NCI-H2171 treated with DMSO at 0.1 percent for 48 hours (cell line): ENCODE data around the gene PRDM16.

Source experiments
- DNase-seq: peaks from one replicate; lab custom pipeline; 2025; lab: John Stamatoyannopoulos, UW

The PRDM16 gene

DNA sequence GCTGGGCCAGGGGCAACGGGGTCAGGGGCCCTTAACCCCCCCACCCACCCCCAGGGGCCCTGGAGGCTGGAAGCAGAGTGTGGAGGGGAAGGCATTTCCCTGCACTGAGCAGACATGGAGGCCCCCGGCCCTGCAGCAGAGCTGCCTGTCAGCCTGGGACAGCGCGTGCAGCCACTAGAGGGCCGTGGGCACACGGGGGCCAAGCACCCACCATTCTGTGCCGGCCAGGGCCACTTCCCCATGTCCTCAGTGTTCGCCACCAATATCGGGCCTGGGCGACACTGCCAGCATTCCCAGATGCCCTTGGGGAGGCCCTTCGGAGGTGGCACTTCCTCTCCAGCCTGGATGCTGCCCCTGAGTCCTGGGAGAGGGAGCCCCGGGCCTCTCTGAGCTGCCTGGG lies 362.3 kb downstream of the PRDM16 start:
- DNase-seq: no peak

DNA sequence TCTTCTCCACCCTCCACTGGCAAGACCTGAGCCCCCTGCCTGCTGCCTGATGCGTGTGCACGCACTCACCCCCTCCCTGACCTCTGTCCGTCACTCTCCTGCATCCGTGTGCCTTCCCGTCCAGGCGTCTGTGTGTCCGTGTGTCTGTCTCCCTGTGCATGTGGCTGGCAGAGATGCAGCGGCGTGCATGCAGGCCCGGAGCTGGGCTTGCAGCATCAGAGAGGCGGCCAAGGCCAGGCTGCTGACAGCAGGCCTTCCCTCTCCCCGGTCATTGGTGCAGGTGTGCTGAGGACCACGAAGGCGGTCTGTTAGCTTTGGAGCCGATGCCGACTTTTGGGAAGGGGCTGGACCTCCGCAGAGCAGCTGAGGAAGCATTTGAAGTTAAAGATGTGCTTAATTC lies 362.7 kb downstream of the PRDM16 start:
- no peak for DNase-seq

DNA sequence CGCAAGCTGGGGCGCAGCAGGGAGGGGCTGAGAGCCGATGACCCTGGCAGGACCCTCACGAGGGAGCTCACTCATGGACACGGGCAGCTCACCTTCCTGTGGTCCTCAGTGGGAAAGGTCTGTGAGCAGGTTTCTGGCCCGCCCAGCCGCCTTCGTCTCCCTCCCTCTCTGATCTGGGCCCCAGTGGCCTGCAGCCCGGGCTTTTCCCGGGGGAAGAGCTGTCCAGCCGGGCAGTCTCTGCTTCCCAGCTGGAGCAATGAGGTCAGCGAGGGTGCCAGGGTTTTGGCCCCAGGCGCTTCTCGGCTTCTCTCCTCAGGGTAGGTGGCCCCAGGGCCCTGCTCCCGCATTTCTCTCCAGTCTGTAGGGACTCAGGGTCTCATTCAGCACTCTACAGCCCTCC lies 363.3 kb downstream of the PRDM16 start:
- DNase-seq: no peak

DNA sequence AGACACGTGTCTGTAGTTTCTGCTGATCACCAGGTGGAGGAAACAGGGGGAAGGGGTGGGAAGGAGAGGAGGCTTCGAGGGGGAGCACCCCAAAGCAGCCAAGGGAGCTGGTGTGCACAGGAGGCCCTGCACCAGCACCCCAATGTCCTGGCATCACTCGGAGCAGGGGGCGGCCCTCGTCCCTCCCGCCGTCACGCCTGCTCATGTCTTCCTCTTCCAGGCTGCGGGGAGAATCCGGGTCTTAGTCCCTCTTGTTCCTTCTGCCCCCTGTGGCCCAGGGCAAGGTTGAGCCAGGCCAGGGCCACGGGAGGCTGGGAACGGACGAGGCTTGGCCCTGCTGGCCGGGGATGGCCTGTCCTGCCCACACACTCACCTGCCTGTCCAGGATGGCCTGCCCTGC lies 364.1 kb downstream of the PRDM16 start:
- no peak for DNase-seq

DNA sequence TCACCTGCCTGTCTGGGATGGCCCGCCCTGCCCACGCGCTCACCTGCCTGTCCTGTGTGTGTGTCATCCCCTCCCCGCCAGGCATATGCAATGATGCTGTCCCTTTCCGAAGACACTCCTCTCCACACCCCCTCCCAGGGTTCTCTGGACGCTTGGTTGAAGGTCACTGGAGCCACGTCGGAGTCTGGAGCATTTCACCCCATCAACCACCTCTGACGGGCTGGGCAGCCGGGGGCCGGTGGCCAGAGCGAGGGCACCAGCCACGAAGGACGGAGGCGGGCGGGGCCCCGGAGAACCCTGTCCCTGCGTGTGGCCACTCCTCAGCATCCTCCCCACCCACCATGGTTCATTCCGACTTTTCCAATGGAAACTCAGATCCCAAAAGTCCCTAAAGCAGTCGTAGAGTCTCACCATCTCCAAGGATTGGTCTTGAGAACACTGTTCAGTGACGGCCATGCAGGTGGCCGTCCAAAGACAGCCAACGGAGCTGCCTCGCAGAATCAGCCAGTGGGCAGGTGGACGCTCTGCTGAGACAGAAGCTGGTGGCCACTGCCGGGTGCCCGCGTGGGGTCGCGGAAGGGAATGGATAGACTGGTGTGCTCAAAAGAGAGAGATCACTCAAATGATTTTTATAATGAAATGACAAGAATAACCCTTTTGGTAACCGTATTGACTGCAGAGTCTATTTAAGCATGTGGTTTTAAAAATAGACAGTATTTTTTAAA lies 364.8 kb downstream of the PRDM16 start:
- no peak for DNase-seq

DNA sequence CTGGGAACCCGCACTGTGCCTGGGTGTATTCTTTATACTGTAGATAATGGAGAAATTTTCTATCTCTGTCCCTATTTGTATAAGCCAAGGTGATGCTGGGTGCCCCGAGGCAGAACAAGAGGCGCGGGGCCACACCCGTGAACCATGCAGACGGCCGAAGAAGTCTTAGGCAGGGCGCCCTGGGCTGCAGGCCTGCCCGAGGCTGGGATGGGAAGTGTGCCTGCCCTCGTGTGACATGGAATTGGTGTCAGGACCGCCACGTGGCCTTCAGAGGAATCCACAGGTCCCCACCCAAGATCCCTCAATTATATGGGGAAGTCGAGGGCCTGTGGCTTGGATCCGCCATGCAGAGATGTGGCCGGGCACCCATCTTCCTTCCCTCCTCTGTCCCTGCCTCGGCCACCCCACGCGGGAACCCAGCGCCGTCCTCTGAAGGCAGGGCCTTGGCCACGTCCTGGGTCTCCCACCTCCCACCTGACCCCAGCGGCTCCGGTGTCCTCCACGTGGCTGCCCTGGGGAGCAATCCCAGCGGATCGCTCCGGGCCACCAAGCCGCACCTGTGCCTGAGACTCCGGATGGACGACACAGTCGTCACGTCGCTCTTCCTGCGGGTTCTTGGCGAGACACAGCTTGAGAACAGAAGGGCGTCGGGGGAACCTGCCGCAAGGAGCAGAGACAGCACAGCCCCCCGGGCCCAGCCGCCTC lies 365.6 kb downstream of the PRDM16 start:
- no peak for DNase-seq

DNA sequence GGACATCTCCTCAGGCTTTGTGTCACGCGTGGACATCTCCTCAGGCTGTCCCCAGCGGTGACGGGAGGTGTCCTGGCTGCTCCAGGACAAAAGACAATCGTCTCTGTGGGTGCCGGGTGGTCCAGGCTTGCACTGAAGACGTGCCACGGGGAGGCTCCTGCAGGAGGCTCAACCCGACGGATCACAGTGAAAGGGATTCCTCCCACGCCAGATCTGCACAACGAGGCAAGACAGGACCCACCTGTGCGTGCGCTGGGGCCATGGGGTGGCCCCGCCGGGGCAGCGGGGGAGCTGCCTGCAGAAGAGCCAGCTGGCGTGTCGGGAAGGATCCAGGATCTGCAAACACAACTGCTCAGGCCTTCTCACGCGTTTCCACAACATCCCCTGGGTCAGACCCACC lies 366.7 kb downstream of the PRDM16 start:
- no peak for DNase-seq

DNA sequence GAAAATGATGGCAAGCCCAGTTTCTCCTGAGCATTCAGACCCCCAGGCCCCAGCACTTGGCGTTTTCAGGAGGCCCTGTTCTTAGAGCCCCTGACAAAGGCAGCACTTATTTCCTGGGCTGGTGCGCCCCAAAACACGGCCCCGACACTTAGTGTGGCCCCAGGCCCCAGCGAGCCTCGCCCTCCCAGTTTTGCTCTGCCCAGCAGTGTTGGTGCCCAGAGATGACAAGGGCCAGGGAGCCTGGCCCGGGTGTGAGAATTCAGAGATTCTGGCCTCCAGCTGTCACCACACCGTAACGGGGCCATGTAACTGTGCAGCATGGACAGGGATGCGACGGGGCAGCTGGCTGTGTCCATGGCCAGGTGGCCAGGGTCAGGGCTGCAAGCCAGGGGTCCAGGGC lies 367.4 kb downstream of the PRDM16 start:
- no peak for DNase-seq

DNA sequence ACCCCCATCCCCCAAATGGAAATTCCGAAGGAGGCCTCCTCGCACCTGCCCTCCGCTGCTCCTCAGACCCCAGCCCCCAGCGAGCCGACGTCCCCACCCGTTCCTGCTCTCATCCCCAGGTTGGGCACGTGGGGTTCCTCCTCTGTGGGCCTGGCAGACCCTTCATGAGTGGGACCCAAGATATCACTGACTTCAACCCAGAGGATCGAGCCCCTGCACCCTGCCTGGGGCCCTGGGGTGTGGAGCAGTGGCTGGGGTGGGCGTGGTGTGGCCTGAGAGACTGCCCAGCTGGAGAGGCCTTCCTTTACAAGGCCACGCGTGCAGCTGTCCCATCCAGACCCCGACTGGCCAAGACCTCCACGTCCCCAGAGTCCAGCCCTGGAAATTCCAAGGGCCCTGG lies 367.9 kb downstream of the PRDM16 start:
- no peak for DNase-seq

DNA sequence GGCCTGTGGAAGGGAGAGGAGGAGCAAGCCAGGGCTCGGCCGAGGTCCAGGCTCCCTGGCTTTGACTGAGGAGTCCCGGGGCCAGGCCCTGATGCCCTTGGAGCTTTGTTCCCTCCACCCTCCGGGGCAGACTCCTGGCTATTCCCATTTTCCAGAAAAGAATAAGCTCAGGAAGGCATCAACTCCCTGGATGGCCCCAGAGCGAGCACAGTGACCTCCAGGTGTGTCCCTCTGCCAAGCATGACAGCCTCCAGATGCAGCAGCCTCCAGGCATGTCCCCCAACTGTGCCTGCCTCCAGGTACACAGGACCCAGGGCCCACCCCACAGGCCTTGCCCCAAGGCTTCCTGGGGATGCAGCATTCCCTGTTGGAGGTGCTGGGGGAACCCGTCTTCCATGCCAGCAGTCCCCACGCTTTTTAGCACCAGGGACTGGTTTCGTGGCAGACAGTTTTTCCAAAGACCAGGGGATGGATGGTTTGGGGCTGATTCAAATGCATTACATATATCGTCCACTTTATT lies 369.7 kb downstream of the PRDM16 start:
- DNase-seq: no peak

DNA sequence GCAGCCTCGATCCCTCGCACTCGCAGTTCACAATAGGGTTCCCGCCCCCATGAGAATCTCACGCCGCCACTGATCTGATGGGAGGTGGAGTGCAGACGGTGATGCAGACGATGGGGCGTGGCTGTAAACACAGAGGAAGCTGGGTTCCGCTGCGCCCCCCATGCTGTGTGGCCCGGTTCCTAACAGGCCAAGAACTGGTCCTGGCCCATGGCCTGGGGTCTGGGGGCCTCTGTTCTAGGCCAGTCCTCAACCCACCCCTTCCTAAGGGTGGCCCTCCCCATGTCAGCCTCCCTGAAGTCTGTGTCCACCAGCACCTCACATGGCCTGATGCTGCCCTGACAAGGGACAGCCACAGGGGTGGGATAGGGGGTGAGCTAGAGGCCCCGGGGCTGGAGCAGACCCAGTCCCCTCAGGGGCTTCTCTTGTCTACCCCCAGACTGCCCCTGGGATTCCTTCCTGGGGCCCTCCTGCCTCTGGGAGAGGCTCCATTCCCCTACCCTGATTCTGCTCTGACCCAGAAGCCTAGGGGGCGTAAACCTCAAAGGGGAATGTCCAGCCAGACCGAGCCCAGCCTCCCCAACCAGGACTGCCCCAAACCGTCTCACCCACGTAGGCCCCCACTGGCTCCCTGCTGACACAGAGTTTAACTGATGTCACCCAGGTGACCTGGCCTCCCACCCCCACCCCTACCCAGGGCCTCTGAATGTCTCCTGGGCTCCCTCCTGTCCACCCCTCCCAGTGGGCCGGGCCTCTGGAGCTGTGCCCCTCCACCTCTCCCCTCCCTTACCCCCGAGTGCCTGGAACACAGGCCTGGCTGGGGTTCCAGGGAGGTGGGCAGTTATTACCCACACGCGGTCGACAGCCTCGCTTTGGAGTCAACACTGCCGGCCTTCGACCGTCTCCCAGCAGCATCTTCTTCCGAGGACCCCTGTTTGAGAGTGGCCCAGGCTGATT lies 370.6 kb downstream of the PRDM16 start:
- no peak for DNase-seq

DNA sequence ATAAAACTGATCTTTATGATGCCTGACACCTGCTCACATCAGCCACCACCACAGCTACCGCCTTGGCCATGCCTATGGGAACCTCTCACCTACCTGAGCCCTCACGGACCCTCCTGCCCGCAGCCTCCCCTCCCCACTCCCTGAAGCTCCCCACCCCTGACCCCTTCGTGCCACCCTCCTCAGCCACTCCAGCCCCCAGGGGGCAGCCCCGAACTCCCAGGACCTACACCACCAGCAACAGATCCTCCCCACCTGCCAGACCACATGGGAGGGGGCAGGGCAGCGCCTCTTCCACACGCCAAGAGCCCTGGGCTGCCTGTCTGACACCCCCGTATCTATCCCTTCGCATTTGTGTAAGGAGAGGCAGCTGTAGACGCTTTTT lies 371.3 kb downstream of the PRDM16 start:
- DNase-seq: no peak

DNA sequence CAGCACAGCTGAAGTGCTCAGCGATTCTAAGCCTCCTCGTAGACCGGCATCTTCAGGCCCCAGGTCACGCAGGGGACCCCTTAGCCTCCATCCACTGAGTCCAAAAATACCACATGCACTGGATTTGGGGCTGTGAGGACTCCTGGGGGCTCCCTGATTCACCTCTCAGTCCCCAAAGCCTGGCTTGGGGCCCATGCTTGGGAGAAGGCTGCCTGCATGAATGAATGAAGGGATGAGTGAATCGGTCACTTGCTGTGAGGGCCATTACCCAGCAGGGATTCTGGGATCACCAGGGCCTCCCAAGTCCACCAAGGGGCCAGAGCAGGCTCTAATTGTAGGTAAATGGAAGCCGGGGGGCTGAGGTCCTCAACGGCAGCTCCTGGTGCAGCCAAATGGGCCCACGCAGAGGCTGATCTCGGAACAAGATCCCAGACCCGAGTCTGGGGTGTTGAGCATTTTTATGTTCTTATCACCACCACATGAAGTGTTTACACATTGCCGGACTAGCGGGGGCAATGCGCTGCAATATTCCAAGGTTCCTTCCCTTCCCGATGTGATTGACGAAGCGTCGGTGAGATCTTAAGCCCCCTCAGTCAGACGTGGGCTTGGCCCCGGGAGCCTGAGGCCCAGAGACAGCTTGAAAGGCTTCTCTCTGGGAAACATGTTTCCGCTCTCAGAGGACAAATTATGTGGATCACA lies 371.9 kb downstream of the PRDM16 start:
- DNase-seq: no peak

DNA sequence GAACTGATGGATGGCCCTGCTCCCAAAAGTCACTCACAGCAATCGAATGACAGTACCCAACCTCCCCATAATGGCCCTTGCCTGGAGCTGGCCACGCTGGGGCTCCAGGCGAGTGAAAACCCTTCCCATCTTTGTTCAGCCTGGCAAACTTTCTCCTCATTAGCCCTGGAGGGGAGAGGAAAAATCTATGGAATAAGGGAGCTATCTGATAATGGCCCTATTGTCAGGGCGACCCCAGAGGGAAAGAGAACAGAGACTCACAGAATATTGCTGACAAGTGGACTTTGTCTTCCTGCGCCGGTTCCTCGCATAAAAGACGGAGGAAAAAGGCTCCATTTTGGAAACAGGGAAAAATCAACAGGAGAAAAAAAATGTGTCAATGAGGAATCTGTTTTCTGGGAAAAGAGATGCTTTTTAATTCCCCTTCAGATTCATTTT lies 372.4 kb downstream of the PRDM16 start:
- no peak for DNase-seq

DNA sequence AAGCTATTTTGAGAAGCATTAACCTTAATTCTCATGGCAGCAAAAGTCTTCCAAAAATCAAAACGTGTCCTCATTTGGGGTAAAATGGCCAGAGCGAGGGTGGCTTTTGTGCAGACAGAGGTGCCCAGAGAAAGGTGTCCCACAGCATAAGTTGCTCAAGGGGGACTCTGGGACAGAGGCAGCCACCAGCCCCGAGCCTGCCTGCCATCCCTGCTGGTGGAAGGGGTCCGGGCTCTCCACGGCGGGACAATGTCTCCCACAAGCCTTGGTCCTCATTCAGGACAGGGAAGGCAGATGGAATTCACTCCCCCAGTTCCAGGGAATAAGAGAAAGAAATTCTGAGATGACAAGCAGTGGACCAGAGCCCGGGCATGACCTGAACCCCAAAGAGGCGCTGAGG lies 372.9 kb downstream of the PRDM16 start:
- DNase-seq: no peak

DNA sequence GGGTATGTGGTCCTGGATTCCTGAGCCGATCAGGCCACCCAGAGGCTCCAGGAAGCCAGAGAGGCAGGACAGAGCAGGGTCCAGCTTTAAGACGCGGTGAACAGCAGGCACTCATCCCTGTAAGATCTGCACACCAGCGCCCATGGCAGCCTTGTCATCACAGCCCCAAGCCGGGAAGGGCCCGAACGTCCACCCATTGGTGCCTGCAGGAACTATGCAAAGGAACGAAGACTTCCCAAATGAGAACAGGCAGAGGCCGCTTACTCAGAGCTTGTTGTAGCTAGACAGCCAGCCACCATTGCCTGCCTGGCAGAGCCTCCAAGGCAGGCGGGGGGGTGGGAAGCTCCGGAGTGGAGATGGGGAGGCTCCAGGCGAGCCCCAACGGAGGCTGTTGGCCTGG lies 373.3 kb downstream of the PRDM16 start:
- no peak for DNase-seq

DNA sequence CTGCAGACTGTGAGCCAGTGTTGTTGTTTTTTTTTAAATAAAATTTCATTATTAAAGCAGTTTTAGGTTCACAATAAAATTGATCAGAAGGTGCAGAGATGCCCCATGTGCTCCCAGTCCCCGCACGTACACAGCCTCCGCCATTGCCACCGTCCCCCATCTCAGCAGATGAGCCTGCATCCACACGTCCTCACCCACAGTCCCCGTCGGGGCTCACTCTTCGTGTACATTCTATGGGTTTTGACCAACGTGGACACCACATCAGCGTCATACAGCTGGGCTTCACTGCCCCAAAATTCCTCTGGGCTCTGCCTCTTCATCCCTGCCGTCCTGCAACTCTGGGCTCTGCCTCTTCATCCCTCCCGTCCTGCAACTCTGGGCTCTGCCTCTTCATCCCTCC lies 373.9 kb downstream of the PRDM16 start:
- DNase-seq: no peak

DNA sequence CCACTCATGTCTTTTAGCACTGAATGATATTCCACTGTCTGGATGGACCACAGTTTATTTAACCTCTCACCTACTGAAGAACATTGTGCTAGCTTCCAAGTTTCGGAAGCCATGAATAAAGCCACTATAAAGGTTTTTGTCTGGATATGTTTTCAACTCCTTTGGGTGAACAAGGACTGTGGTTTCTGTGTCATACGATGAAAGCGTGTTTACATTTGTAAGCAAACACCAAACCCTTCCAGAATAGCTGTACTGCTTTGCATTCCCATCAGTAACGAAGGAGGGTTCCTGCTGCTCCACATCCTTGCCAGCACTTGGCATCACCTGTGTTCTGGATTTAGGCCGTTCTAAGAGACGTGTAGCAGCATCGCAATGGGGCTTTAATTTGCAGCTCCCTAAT lies 374.8 kb downstream of the PRDM16 start:
- DNase-seq: no peak

DNA sequence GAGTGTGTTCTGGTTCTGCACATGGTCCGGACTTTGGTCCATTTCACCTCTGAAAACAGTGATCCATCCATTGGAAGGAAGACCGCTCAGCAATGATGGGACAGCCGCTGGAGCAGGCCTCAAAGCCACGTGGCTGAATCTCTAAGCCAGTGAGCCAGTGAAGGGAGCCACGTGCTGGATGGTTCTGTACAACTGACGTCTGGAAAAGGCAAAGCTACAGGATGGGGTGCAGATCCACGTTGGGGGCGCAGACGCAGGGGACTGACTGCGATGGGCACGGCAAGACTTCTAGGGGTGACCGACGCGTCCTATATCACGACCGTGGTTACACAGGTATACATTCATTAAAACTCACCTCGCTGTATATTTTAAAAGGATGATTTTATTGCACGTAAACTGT lies 375.3 kb downstream of the PRDM16 start:
- DNase-seq: no peak

DNA sequence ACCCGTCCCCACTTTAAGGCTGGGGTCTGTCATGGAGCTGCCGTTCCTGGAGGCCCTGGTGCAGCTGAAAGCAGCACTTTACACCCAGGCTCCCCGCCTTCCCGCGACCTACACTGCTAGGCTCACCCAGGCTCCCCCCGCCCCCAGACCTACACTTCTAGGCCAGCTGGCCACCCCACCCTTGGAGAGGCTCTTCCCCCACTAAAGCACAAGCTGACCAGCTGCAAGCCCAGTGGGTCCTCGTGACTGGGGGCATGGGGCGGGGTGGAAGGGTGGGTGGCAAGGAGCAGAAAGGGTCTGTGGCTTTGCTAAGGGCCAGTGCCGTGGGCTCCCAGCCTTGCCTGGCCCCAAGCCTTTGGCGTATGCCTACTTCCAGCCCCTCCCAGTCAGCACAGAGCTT lies 375.7 kb downstream of the PRDM16 start:
- no peak for DNase-seq

DNA sequence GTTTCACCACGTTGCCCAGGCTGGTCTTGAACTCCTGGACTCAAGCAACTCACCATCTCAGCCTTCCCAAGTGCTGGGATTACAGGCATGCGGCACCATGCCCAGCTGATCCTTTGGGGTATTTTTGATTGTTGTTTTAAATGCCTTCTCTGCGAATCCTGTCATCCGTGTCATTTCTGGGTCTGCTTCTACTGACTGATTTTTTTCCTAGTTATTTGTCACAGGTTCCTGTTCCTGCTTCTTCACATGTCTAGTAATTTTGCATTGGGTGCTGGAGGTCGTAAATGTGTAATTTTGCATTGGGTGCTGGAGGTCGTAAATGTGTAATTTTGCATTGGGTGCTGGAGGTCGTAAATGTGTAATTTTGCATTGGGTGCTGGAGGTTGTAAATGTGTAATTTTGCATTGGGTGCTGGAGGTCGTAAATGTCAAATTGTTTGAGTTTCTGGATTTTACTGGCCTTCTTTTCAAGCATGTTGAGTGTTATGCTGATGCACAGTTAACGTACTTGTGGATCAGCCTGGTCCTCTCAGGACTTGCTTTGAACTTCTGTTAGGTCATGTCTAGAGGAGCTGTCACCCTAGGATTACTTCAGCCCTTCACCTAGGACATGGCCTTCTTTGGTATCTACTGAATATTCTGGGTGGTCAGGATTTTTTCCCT lies 381.3 kb downstream of the PRDM16 start:
- no peak for DNase-seq
